H1 (cell line): ENCODE data around the gene GPC6. TPM values are rescaled to one million over a fixed set of nuclear protein-coding genes. Genes with fewer than 3 reads are reported as not detected.

Experiments used
- CTCF ChIA-PET: fragments of 300-600 bp; sonication (Branson Sonifier 250); formaldehyde crosslinking; loops from one replicate; lab custom pipeline; 2021; ENCODE audit not compliant: partially characterized antibody; lab: Charles Lee
- POLR2A ChIA-PET: fragments of 300-600 bp; sonication (Branson Sonifier 250); formaldehyde crosslinking; loops from one replicate; lab custom pipeline; 2021; ENCODE audit warnings: inconsistent platforms; ENCODE audit not compliant: partially characterized antibody; lab: Charles Lee
- DNase-seq, 2 experiments: peaks; one replicate each; pipeline versions ENCODE4 v3.0.0 to v3.0.0-alpha.2; 2010 to 2022; ENCODE audit warnings: low spot score in 2 of 2, low read depth in 1 of 2, mixed read lengths in 1 of 2
- FAIRE-seq: peaks from 2 replicates; lab custom pipeline; 2011; peaks lifted over from hg19 to GRCh38; lab: Jason Lieb, UNC
- H2AFZ ChIP-seq: 2 replicates; pipeline ENCODE4 v1.8.1; 2012; ENCODE audit warnings: low read length, inconsistent platforms
- H2AK5ac ChIP-seq: 2 replicates; pipeline ENCODE4 v1.6.1; 2013; ENCODE audit warnings: low read depth, low read length
- H2BK120ac ChIP-seq: replicated peaks from 2 replicates; pipeline ENCODE3; 2013; ENCODE audit warnings: low read depth, low read length, inconsistent platforms
- H2BK12ac ChIP-seq: 2 replicates; pipeline ENCODE4 v1.6.1; 2013; ENCODE audit warnings: low read depth, low read length
- H2BK15ac ChIP-seq: 2 replicates; pipeline ENCODE4 v1.6.1; 2013; ENCODE audit warnings: low read length
- H2BK20ac ChIP-seq: 2 replicates; pipeline ENCODE4 v1.6.1; 2013; ENCODE audit warnings: low read length
- H2BK5ac ChIP-seq: 2 replicates; pipeline ENCODE4 v1.6.1; 2013; ENCODE audit warnings: low read depth, low read length
- H3K14ac ChIP-seq: 2 replicates; pipeline ENCODE4 v1.6.1; 2013; ENCODE audit warnings: inconsistent platforms; ENCODE audit not compliant: insufficient read length
- H3K18ac ChIP-seq: 2 replicates; pipeline ENCODE4 v1.6.1; 2013; ENCODE audit warnings: low read length; ENCODE audit errors: extremely low read depth
- H3K23ac ChIP-seq: 2 replicates; pipeline ENCODE4 v1.6.1; 2013; ENCODE audit warnings: inconsistent platforms; ENCODE audit not compliant: insufficient read length
- H3K23me2 ChIP-seq: 2 replicates; pipeline ENCODE4 v1.6.1; 2013; ENCODE audit warnings: low read depth, low read length
- H3K27ac ChIP-seq: 2 replicates; pipeline ENCODE4 v1.6.1; 2011; ENCODE audit warnings: low read depth, low read length, inconsistent platforms
- H3K27me3 ChIP-seq, 4 experiments: replicated peaks in 1 of 4; 1 replicate in 1 of 4; 2 replicates in 3 of 4; pipeline versions ENCODE4 v1.6.1 to v1.8.1; 2011 to 2013; ENCODE audit warnings: low read length in 3 of 4, mild to moderate bottlenecking in 3 of 4, inconsistent platforms in 2 of 4, mixed read lengths in 2 of 4, moderate library complexity in 1 of 4; ENCODE audit not compliant: control insufficient read depth in 3 of 4, insufficient read depth in 3 of 4; ENCODE audit errors: extremely low read depth in 1 of 4
- H3K36me3 ChIP-seq, 4 experiments: 2 replicates each; pipeline versions ENCODE4 v1.6.1 to v1.8.1; 2011 to 2013; ENCODE audit warnings: mild to moderate bottlenecking in 4 of 4, low read length in 3 of 4, moderate library complexity in 2 of 4, control low read depth in 1 of 4, inconsistent platforms in 1 of 4; ENCODE audit not compliant: insufficient read depth in 4 of 4, control insufficient read depth in 2 of 4
- H3K4ac ChIP-seq: replicated peaks from 2 replicates; pipeline ENCODE3; 2013; ENCODE audit warnings: low read length, low read depth, mixed read lengths, inconsistent platforms; ENCODE audit not compliant: insufficient read length
- H3K4me1 ChIP-seq, 4 experiments: replicated peaks in 1 of 4; 1 replicate in 1 of 4; 2 replicates in 3 of 4; pipeline versions ENCODE4 v1.6.1 to v1.8.1; 2011 to 2013; ENCODE audit warnings: low read length in 3 of 4, inconsistent platforms in 2 of 4, mixed read lengths in 1 of 4; ENCODE audit not compliant: insufficient read depth in 4 of 4, control insufficient read depth in 3 of 4
- H3K4me2 ChIP-seq, 2 experiments: 2 replicates each; pipeline versions ENCODE4 v1.6.1 to v1.8.1; 2011 to 2013; ENCODE audit warnings: low read depth in 2 of 2, low read length in 2 of 2, control low read depth in 1 of 2, inconsistent platforms in 1 of 2, mild to moderate bottlenecking in 1 of 2; ENCODE audit not compliant: insufficient read depth in 1 of 2
- H3K4me3 ChIP-seq, 4 experiments: fragments of 200-600, 300-600 bp in 1 of 4; sonication (generic), shearing (Covaris generic), sonication (Bioruptor Twin) in 1 of 4; 2 replicates each; pipeline versions ENCODE4 v1.5.1 to v1.8.1; 2011 to 2016; ENCODE audit warnings: low read length in 4 of 4, low read depth in 3 of 4, control low read depth in 2 of 4, inconsistent platforms in 2 of 4, mild to moderate bottlenecking in 2 of 4, mixed read lengths in 1 of 4, moderate library complexity in 1 of 4; ENCODE audit not compliant: insufficient read depth in 2 of 4; ENCODE audit errors: extremely low read depth in 1 of 4
- H3K56ac ChIP-seq: replicated peaks from 2 replicates; pipeline ENCODE3; 2013; ENCODE audit warnings: low read depth, mild to moderate bottlenecking, mixed read lengths, low read length, inconsistent platforms; ENCODE audit not compliant: insufficient read length
- H3K79me1 ChIP-seq: 2 replicates; pipeline ENCODE4 v1.6.1; 2013; ENCODE audit warnings: low read depth, low read length, control low read depth
- H3K79me2 ChIP-seq, 2 experiments: 2 replicates each; pipeline versions ENCODE4 v1.6.1 to v1.8.1; 2012 to 2013; ENCODE audit warnings: low read length in 2 of 2, mild to moderate bottlenecking in 2 of 2, inconsistent platforms in 1 of 2; ENCODE audit not compliant: insufficient read depth in 2 of 2, control insufficient read depth in 1 of 2
- H3K9ac ChIP-seq, 4 experiments: replicated peaks in 1 of 4; 1 replicate in 1 of 4; 2 replicates in 3 of 4; pipeline versions ENCODE4 v1.6.1 to v1.8.1; 2011 to 2013; ENCODE audit warnings: low read depth in 3 of 4, low read length in 3 of 4, control low read depth in 2 of 4, mild to moderate bottlenecking in 2 of 4, moderate library complexity in 2 of 4, inconsistent platforms in 1 of 4; ENCODE audit errors: extremely low read depth in 1 of 4
- H3K9me3 ChIP-seq, 2 experiments: 2 replicates each; pipeline versions ENCODE4 v1.6.1 to v1.8.1; 2012 to 2013; ENCODE audit warnings: mild to moderate bottlenecking in 2 of 2, moderate library complexity in 2 of 2, control low read depth in 1 of 2, inconsistent platforms in 1 of 2, low read depth in 1 of 2, low read length in 1 of 2, mixed read lengths in 1 of 2; ENCODE audit not compliant: insufficient read depth in 2 of 2
- H4K20me1 ChIP-seq, 2 experiments: replicated peaks in 1 of 2; 2 replicates each; pipeline versions ENCODE3 to v1.8.1; 2011 to 2013; ENCODE audit warnings: inconsistent platforms in 2 of 2, low read length in 2 of 2, mild to moderate bottlenecking in 1 of 2; ENCODE audit not compliant: insufficient read depth in 2 of 2, control insufficient read depth in 1 of 2
- H4K5ac ChIP-seq: 2 replicates; pipeline ENCODE4 v1.6.1; 2013; ENCODE audit warnings: low read length, low read depth, mixed read lengths, inconsistent platforms; ENCODE audit not compliant: insufficient read length
- H4K8ac ChIP-seq: 2 replicates; pipeline ENCODE4 v1.8.0; 2013; ENCODE audit warnings: mild to moderate bottlenecking, moderate library complexity, low read length, inconsistent platforms; ENCODE audit not compliant: insufficient read depth; ENCODE audit errors: extremely low read depth
- H4K91ac ChIP-seq: replicated peaks from 2 replicates; pipeline ENCODE3; 2013; ENCODE audit warnings: low read length, mixed read lengths, inconsistent platforms; ENCODE audit not compliant: insufficient read length
- BACH1 ChIP-seq: IDR thresholded peaks from 2 replicates; pipeline ENCODE4 v1.6.1; 2012; ENCODE audit warnings: low read length, improper control_type of control experiment
- BCL11A ChIP-seq, 2 experiments: IDR thresholded peaks; one replicate each; pipeline ENCODE4 v1.6.1; 2011; ENCODE audit warnings: low read depth in 2 of 2, low read length in 2 of 2, mild to moderate bottlenecking in 2 of 2
- CBX5 ChIP-seq: fragments of 300-800, 300-1000 bp; sonication (generic); IDR thresholded peaks from 2 replicates; pipeline ENCODE4 v1.7.1; 2016; ENCODE audit warnings: antibody characterized with exemption, low read length, low read depth
- CBX8 ChIP-seq: fragments of 300-800, 300-1000 bp; sonication (generic); IDR thresholded peaks from 2 replicates; pipeline ENCODE4 v1.7.1; 2016; ENCODE audit warnings: low read depth, low read length, borderline replicate concordance
- CEBPB ChIP-seq: IDR thresholded peaks from 2 replicates; pipeline ENCODE4 v1.6.1; 2012; ENCODE audit warnings: low read depth, low read length
- CHD2 ChIP-seq: IDR thresholded peaks from 2 replicates; pipeline ENCODE4 v1.6.1; 2012; ENCODE audit warnings: low read length, improper control_type of control experiment
- FOSL1 ChIP-seq: IDR thresholded peaks from 2 replicates; pipeline ENCODE4 v1.6.1; 2011; ENCODE audit warnings: mild to moderate bottlenecking, low read depth, low read length, moderate library complexity; ENCODE audit not compliant: insufficient read depth
- NRF1 ChIP-seq: IDR thresholded peaks from 2 replicates; pipeline ENCODE4 v1.6.1; 2011; ENCODE audit warnings: mild to moderate bottlenecking, low read depth, low read length, improper control_type of control experiment
- RBBP5 ChIP-seq: IDR thresholded peaks from 2 replicates; pipeline ENCODE4 v1.7.1; 2012; ENCODE audit warnings: low read depth, mild to moderate bottlenecking, inconsistent platforms, low read length, moderate library complexity, borderline replicate concordance
- RFX5 ChIP-seq: IDR thresholded peaks from 2 replicates; pipeline ENCODE4 v1.6.1; 2011; ENCODE audit warnings: low read depth, low read length, improper control_type of control experiment, borderline replicate concordance
- TAF1 ChIP-seq: IDR thresholded peaks from 2 replicates; pipeline ENCODE4 v1.6.1; 2011; ENCODE audit warnings: mild to moderate bottlenecking, low read depth, low read length
- TEAD4 ChIP-seq: IDR thresholded peaks from 2 replicates; pipeline ENCODE4 v1.6.1; 2012; ENCODE audit warnings: low read depth, low read length, inconsistent platforms, mixed read lengths
- YY1 ChIP-seq: IDR thresholded peaks from 2 replicates; pipeline ENCODE4 v1.6.1; 2011; ENCODE audit warnings: low read depth, mild to moderate bottlenecking, low read length
- WGBS, 2 experiments: shearing (Covaris generic) in 1 of 2; methylation state at CpG; one replicate each; pipeline versions ENCODE4 v1.1.6 to v1.1.7; 2013 to 2015; ENCODE audit warnings: low lambda C conversion rate in 2 of 2, mixed read lengths in 2 of 2, inconsistent platforms in 1 of 2, low coverage in 1 of 2, missing lambda C conversion rate in 1 of 2; ENCODE audit not compliant: insufficient replicate concordance in 2 of 2, insufficient coverage in 1 of 2, insufficient read length in 1 of 2; ENCODE audit errors: extremely low coverage in 1 of 2, missing lambda C conversion rate in 1 of 2; 5-methylcytosine and 5-hydroxymethylcytosine counted together
- polyA plus RNA-seq, 7 experiments: library from polyadenylated mRNA; depleted of rRNA in 3 of 7; stranded (reverse) in 5 of 7; unstranded in 2 of 7; fragments of >200 nt in 5 of 7; fragments of 200-250 nt in 2 of 7; gene quantifications; 1 replicate in 5 of 7; 2 replicates in 1 of 7; 4 replicates in 1 of 7; pipeline versions ENCODE4 v1.2.1 to v1.2.3, GENCODE V29; 2011 to 2013; ENCODE audit warnings: missing spikeins in 2 of 7, mixed read lengths in 2 of 7
- total RNA-seq: library from RNA; stranded (reverse); fragmentation: NEBNext Ultra II Directional; extraction: Animal tissue kit (Norgen Biotek cat#: 25700); gene quantifications from 2 replicates; pipeline ENCODE4 v1.2.1, GENCODE V29; 2021
- TF ChIP-seq, protein P1 (sequence below): IDR thresholded peaks from 2 replicates; pipeline ENCODE4 v1.6.1; 2012; ENCODE audit warnings: inconsistent platforms

GPC6 gene
- total and polyA plus RNA-seq, 2 of the 8 experiments (the other 6 are each of a cell fraction or from before 2014, with no cell fraction given), result 5.4 to 12.0 TPM

DNA sequence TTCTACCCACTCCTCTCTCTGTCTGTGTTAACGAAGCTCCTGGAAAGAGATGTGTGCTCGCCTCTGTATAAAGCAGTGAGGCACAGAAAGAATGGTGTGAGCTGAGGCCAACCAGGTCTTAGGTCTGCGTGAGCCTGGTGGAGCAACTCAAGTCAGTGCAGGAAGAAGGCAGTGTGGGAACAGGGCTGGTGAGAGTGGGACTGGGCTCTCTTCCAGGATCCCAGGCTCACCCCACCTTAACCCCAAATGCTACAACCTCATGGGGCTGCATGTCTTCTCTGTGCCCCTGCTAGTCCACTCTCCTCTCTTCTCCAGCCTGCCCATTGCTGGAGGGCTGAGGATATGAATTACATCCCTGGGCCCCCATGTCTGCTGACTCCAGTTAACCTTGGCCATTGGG lies 1125.5 kb downstream of the GPC6 start:
- H4K5ac ChIP-seq, result no peak overlapping the region
- no peaks in the 10 kb centered on the region for H3K27me3 ChIP-seq
- no peak overlapping the region for H2BK5ac ChIP-seq
- 88% methylated on average over 3 of the region's 3 CpGs; no CpG with 5 or more reads in 1 of the 2 experiments for WGBS, 2 experiments
- no peak overlapping the region for H3K9ac ChIP-seq
- no peak overlapping the region for H3K23ac ChIP-seq
- no peak overlapping the region for H3K4me3 ChIP-seq
- no peak overlapping the region for H3K4me2 ChIP-seq
- 0 out of 2 replicates have a peak overlapping the region, but pooled peaks have one; percentile 18 for H2BK15ac ChIP-seq
- no peak overlapping the region for H3K56ac ChIP-seq
- H2AFZ ChIP-seq, result no peak overlapping the region
- H3K4ac ChIP-seq, result no peak overlapping the region
- no peak overlapping the region for H3K18ac ChIP-seq
- FAIRE-seq (no peak), DNase-seq (no peak)
- H4K91ac ChIP-seq, result no peak overlapping the region
- H3K79me2 ChIP-seq, result no peaks in the 10 kb centered on the region
- H3K27ac ChIP-seq, result no peak overlapping the region
- no peak overlapping the region for H3K14ac ChIP-seq
- TF ChIP-seq BCL11A (IDR thresholded peaks at IDR 0.05; ENCODE audit: low read depth in 2 of 2, low read length in 2 of 2) (no peak), YY1 (no peak), TEAD4 (no peak), CEBPB (no peak), RBBP5 (no peak), CHD2 (no peak), RFX5 (no peak), FOSL1 (no peak), CBX8 (no peak), TAF1 (no peak), BACH1 (no peak), NRF1 (no peak), CBX5 (no peak)
- TF ChIP-seq, protein P1, sequence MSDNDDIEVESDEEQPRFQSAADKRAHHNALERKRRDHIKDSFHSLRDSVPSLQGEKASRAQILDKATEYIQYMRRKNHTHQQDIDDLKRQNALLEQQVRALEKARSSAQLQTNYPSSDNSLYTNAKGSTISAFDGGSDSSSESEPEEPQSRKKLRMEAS, result no peak
- no peak overlapping the region for H2BK20ac ChIP-seq
- H4K20me1 ChIP-seq, result no peaks in the 10 kb centered on the region
- H2BK12ac ChIP-seq, result no peak overlapping the region
- H3K9me3 ChIP-seq, result no peaks in the 10 kb centered on the region
- no peak overlapping the region for H2BK120ac ChIP-seq
- no peaks in the 10 kb centered on the region for H3K23me2 ChIP-seq
- no peak overlapping the region for H2AK5ac ChIP-seq
- no peak overlapping the region for H4K8ac ChIP-seq
- no peaks in the 10 kb centered on the region for H3K4me1 ChIP-seq
- no peaks in the 10 kb centered on the region for H3K36me3 ChIP-seq
- no peaks in the 10 kb centered on the region for H3K79me1 ChIP-seq
- ChIA-PET POLR2A (no interaction called here), CTCF (interaction anchor here (0.7 to 1.9 kb wide), 3 partner anchors 10 to 64 kb away, joined by 3 to 7 read pairs (median 5); no protein-coding TSS in a partner anchor)
